Embryonic facial prominence (tissue), 1 donor: ENCODE measurements around the gene TRPT1.

Experiments
- DNase-seq: peaks from one replicate; pipeline ENCODE4 v3.0.0-alpha.2; 2016; ENCODE audit errors: extremely low spot score

The TRPT1 gene

DNA sequence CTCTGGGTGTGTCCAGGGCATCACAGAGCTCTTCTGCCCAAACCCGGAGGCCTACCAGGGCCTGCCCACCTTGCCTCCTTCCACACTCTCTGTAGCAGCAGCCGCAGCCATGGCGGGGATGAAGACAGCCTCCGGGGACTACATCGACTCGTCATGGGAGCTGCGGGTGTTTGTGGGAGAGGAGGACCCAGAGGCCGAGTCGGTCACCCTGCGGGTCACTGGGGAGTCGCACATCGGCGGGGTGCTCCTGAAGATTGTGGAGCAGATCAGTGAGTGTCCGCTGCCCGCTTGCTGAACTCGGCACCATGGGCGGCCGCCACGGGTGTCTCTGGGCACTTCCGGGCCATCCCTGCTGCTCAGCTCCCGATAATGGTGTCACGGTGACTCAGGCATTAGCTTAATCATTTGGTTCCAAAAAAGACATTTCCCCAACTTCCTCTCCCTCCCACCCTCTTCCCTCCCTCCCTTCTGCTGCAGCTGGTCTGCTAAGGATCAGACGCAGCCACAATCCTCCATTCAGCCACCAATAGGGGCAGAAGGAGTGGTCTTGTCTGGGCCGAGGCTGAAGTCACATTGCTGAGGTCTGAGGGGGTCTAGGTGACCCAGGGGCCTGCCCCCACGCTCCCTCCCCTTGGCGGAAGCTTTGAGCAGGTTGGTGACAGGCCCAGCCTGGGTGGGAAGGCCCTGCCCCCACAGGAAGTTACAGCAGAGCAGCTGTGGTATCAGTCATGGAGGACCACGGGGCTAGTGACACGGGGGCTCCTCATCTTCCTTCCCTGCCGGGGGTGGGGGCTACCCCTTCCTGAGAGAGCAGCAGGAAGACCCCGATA is 18.5 kb downstream of the TRPT1 start:
- DNase-seq: no peak

- no peak for DNase-seq
Measured at GRCh38 chr11:64206457-64207255, 19.3 kb downstream of the TRPT1 start, which contains the start of gene FERMT3. Gene FERMT3, plus strand, starts transcription at chr11:64206721. Its CDS starts 644 bp downstream, at chr11:64207365.

GRCh38 chr11:64204464-64204989 is 21.5 kb downstream of the TRPT1 start:
- DNase-seq: peak; percentile 80

DNA sequence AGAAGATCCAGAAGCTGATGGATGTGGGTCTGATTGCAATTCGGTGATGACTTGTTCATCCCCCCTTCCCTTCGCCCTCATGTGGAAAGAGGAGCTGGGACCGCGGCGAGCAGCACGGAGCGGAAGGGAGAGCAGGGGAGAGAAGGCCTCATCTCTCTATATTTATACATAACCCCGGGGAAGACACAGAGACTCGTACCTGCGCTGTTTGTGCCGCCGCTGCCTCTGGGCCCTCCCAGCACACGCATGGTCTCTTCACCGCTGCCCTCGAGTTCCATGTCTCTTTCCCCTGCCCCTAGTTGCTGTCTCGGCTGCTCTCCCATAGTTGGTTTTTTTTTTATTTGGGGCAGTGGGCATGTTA is 21.9 kb downstream of the TRPT1 start:
- no peak for DNase-seq

DNA sequence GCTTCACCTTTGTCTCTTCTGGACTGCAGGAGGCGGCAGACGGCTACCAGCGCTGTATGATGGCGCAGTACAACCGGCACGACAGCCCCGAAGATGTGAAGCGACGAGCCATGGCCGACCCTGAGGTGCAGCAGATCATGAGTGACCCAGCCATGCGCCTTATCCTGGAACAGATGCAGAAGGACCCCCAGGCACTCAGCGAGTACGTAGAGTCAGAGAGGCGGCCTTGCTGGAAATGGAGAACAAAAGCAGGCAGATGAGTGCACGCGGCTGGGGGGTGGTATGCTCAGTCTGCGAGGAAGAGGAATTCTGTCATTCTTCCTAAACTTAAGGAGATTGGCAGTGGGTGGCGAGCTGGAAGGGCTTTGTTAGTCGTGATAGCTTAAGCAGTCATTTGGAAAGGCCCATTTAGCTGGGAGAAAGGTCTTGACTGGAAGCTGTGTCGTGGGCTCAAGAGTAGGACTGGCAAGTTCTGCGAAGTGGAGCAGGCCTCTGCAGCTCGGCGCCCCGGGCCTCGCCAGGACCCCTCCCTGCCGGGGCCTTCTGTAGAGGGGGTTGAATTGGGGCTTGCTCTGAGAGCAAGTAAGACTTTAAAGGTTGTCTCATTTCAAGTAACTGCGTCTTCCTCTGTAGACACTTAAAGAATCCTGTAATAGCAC is 22.4 kb downstream of the TRPT1 start:
- DNase-seq: no peak

DNA sequence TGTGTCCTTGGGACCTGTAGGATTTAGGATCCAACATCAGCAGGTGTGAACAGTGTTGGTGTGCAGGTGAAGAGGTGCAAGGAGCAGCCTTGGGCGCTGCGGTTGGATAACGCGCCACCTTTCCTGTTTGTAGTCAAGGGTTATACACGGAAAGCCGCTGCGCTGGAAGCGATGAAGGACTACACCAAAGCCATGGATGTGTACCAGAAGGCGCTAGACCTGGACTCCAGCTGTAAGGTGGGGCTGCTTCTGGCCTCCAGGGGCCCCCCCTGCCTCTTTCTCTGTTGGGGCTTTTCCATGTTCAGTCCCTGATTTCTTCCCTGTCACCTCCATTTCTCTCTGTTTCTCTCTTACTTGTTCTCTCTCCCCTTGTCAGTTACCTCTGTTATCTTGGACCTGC is 23.0 kb downstream of the TRPT1 start:
- no peak for DNase-seq

- DNase-seq: no peak
Measured at GRCh38 chr11:64201543-64201942, 24.4 kb downstream of the TRPT1 start.

GRCh38 chr11:64198511-64198910 is 27.5 kb downstream of the TRPT1 start:
- DNase-seq: no peak

DNA sequence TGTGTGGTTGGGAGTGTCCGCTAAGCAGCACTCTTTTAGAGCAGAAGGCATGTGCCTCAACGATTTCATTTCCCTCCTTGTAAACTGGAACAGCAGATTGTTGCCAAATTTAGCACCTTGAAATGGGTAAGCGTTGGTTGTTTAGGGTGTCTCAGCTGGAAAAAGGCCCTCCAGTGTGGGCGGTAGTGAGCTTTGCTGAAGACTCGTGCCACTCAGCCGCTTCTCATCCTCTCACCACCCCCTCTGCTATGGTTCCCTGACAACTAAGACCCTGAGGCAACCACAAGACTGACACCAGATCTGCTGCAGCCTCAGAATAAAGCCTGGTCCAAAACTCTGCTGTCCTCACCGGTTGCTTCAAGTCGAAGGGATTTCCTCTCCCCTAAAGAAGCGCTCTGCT is 29.4 kb downstream of the TRPT1 start:
- no peak for DNase-seq

- DNase-seq: no peak
Measured at GRCh38 chr11:64192434-64192833, 33.6 kb downstream of the TRPT1 start.

DNA sequence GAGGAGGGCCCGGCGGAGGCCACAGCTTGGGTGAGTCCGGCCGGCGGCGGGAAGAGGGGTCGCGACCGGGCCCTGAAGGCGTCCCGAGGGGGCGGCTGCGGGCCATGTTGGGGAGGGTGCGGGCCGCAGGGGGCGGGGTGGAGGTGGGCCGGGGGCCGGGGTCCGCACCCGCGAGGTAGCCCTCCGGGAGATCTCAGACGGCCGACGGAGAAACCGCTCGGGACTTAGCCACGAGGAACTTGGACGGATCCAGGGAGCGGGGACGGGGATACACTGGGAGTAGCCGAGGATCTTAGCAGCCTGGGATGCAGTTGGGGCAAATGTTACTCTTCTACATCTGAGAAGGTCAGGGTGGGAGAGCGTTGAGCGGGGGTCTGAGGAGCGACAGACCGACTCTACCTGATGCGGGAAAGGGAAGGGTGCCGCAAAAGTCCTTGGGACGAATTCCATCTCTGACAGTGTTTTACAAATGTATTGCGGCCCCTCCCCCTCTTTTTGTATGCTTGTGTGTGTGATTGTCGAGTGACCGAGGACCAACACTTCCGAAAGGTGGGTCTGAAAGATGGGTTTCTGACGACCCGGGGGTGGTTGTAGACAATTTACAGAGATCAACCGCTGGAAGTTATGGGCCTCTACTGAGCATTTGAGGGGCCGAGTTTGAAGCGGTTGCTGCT is 39.4 kb downstream of the TRPT1 start:
- no peak for DNase-seq

DNA sequence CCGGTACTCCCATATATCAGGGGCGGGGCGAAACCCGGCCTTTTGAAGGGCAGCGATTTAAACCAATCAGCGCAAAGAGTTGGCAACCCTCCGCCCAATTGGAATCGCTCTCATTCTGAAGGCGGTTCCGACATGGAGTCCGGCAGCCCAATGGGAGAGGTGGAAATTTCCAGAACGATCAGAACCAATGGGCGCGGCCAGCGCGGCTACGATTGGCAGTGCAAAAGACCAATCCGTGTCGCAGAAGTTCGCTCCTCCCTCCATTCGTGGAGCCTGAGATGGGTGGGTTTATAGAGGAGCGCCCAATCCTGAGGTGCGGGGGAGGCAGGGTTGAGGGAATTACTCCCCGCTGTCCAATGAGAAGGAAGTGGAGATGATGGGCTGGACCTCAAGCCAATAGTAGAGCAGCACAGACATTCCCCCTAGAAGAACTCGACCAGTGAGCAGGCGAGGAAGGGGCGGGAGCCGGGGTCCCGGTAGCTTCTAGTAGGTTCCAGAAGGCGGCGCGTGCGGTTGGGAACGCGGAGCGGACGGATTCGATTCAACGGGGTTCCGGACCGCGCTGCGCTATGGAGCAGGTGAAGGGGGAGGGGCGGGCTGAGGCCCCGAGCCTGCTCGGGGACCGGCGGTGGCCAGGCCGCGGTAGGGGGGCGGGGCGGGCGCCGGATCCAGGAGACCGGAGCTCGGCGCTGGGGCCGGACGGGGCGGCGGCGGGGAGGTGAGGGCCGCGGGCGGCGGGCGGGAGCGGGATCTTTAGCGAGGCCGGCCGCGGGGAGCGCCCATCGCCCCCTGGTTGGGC is 40.1 kb downstream of the TRPT1 start, which contains the start of gene STIP1:
Gene STIP1, plus strand, starts transcription at position 479 of the 799 bp plus-strand sequence. Its CDS starts 91 bp downstream, at position 570.
- DNase-seq: peak; percentile 99

DNA sequence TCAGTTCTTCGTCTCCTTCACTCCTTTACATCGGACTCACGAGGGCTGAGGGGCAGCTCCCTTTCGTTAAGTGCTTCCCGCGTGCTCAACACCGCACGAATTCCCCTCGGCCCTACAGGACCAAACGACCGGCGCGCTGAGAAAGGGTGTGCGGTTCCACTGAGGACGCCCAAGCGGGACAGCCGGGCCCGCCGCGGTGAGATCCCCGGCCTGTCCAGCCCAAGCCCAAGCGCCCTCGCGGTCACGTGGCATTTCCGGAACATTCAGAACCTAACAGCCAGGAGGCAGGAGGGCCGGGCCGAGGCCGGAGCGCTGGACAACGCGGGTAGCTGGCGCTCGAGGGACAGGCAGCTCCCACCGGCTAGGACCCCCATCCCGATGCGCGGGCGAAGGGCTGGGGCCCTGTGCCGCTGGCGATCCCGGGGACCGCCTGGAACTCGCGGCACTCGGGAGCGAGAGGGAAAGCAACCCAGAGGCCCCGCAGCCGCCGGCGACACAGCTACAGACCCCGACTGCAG is 40.8 kb downstream of the TRPT1 start:
- no peak for DNase-seq

DNA sequence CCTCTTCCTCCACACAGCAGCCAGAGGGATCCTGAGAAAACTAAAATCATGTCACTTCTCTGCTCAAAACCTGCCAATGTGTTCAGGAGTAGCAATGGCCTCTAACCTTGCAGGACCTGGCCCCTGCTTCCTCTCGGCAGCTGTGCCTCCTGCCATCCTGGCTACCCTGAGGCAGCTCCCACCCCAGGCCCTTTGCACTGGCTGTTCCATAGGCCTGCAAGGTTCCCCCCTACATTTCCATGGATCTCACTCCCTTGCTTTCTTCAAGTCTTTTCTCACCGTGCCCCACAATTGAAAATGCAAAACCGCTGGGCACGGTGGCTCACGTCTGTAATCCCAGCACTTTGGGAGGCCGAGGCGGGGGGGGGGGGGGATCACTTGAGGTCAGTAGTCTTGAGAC is 42.1 kb downstream of the TRPT1 start:
- no peak for DNase-seq

- DNase-seq: no peak
Measured at GRCh38 chr11:64181506-64182411, 44.2 kb downstream of the TRPT1 start.

DNA sequence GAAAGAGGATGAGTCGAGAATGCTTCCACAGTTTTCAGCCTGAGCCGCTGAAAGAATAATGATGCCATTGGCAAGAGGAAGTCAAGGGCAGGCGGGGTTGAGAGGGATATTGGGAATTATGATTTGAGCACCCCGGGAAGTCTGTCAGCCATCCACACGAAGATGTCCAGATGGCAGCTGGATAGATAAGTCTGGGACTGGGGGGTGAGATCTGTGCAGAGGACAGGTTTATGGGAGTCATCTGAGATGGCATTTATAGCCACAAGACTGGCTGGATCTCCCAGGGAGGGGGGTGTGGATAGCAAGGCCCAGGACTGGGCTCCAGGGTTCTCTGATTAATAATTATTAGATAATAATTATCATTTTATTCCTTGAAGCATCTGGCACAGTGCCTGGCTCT is 45.1 kb downstream of the TRPT1 start:
- DNase-seq: no peak

DNA sequence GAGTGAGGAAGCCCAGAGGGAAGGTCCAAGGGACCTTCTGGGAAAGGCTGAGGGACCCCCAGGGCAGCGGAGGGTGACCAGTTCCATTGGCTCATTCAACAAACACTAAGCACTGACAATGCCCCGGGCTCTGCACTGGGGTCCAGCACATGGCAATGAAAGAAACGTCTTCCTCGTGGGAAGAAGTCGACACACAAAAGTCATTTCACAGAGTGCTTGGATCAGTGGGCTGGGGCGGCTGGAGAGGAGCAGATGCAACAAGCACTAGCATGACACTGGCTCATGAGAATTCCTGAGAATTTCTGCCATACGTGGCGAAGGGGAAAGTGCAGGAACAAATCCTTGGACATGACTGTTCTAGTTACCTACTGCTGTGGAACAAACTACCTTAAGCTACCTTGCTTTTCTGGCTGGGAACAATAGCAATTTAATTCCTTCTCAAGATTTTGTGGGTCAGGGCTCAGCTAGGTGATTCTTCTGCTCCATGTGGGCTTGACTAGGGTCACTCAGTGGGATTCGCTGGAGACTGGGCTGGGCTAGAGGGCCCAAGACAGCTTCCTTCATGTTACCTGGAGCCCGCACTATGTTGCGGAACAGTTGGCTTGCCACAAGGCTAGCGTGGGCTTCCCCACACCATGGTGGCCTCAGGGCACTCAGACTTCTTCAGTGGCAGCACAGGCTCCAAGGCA is 46.9 kb downstream of the TRPT1 start:
- no peak for DNase-seq

GRCh38 chr11:64178203-64178602 is 47.8 kb downstream of the TRPT1 start:
- DNase-seq: no peak

DNA sequence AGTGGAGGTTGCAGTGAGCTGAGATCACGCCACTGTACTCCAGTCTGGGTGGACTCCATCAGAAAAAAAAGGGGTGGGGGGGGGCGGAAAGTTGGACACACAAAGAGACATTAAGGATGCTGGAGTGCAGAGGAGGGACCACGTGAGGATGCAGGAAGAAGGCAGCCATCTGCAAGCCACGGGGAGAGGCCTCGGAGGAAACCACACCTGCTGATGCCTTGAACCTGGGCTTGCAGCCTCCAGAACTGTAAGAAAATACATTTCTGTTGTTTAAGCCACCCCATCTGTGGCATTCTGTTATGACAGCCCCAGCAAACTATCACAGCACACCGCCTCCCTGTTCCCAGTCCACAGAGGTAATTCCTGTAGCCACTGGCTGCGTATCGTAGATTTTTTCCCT is 49.2 kb downstream of the TRPT1 start:
- no peak for DNase-seq
